Ramos (cell line): ENCODE measurements around the gene KDM2A.

Experiments
- in situ Hi-C: fragments of 300-500 bp; cut with MboI; formaldehyde crosslinking; loops from one replicate; pipeline ENCODE4 v1.14.3; 2022; ENCODE audit warnings: low sequenced_read_pairs; ENCODE audit not compliant: unreplicated experiment

The KDM2A gene

DNA sequence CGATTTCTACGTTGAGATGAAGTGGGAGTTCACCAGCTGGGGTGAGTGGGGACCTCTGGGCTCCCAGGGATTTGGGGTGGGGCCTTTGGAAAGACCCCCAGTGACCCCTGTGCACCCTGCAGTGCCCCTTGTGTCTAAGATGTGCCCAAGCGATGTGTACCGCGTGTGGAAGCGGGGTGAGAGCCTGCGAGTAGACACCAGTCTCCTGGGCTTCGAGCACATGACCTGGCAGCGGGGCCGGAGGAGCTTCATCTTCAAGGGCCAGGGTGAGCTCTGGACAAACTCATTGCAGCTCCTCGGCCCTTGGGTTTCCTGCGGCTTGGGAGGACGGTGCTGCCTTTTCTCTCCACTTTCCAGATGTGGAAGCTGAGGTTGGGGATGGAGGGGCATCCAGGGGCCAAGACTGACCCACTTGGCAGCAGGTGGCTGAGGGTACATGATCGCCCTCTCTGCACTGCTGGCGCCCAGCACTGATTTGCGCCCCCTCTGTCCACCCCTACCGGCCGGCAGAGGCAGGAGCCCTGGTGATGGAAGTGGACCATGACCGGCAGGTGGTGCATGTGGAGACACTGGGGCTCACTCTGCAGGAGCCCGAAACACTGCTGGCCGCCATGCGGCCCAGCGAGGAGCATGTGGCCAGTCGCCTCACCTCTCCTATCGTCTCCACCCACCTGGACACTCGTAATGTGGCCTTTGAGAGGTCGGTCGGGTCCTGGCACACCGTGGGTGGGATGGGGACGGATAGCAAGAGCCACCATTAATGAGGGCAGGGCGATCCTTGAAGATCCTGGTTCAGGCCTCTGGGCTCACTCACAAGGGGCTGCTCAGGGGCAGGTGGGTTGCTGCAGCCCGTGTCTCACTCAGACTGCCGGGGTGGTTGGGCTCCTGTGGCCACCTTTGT is 172.7 kb downstream of the KDM2A start:
- in situ Hi-C loops, result no loop called here

GRCh38 chr11:67292671-67293070 is 173.6 kb downstream of the KDM2A start:
- in situ Hi-C loops, result no loop called here

DNA sequence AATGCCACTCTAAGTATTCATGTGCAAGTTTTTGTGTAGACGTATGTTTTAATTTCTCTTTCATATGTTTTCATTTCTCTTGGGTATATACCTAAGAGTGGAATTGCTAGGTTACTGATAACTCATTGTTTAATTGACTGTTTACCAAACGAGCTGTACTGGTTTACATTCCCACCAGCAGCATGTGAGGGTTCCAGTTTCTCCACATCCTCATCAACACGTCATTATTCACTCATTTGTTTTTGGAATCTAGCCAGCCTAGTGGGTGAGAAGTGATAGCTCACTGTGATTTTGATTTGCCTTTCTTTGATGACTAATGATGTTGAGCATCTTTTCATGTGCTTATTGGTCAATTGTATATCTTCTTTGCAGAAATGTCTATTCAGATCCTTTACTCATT is 174.0 kb downstream of the KDM2A start:
- in situ Hi-C loops, result no loop called here

DNA sequence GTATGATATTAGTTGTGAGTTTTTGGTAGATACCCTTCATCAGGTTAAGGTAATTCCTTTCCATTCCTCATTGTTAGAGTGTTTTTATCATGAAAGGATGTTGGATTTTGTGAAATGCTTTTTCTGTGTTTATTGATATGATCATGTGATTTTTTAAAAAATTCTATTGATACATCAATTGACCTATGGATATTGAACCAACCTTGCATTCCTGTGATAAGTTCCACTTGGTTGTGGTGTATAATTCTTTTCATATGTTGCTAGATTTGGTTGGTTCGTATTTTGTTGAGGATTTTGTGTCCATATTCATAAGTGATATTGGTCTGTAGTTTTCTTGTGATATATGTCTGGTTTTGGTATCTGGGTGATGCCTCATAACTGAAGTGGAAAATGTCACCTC is 176.8 kb downstream of the KDM2A start:
- in situ Hi-C loops, result no loop called here

DNA sequence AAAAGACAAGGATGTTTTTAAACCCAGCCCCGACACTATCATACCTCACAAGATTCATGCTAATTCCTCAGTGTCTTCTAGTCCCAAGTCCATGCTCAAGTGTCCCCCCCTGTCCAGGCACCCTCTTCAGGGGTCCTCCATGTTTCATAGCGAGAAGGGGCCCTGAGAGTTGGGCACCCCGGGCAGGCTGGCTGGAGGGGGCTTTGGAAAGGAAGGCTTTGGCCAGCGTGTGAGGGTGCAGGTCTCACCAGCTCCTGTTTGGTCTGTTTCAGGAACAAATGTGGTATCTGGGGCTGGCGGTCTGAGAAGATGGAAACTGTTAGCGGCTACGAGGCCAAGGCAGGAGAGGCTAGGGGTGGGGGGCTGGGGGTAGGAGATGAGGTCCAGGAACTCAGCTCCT is 179.7 kb downstream of the KDM2A start:
- in situ Hi-C loops, result no loop called here

DNA sequence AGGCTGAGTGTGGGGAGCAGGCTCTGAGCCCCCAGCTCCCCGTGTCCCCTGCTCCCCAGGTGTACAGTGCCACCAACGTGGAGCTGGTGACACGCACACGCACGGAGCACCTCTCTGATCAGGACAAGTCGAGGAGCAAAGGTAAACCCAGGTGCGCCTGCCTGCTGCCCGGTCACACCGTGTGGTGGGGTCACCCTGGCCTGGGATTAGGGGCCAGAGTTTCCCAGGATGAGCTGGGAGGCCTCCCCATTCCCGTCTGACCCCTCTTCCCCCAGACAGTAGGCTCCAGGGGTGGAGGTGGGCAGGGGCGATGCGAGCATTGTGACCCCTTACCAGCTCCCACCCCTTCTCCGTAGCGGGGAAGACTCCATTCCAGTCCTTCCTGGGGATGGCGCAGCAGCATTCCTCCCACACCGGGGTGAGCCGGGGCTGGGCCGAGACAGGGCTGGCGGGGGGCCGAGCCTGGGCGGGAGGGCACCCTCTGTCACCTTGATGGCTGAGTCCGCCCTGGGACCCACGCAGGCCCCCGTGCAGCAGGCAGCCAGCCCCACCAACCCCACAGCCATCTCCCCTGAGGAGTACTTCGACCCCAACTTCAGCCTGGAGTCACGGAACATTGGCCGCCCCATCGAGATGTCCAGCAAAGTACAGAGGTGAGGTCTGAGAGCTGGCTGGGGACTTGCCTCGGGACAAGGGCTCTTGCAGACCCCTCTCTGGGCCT is 180.6 kb downstream of the KDM2A start:
- in situ Hi-C loops, result no loop called here

GRCh38 chr11:67300256-67300755 is 181.2 kb downstream of the KDM2A start:
- in situ Hi-C loops, result no loop called here

DNA sequence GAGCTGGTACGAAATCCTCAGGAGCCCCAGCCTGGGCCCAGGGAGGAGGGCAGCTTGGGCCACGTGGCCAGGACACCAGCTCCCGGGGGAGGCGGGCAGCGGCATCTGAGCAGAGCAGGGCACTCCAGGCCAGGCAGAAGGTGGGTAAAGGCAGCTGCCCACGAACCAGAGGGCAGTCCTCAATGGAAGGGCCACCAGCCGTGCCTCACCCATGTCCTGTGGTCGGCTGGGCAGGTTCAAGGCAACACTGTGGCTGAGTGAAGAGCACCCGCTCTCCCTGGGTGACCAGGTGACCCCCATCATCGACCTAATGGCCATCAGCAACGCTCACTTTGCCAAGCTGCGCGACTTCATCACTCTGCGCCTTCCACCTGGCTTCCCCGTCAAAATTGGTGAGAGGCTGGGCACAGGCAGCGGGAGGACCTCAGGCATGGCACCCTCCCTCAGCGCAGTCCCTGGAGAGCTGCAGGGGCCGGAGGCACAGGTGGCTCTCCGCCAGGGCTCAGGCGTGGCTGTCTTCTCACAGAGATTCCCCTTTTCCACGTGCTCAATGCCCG is 181.8 kb downstream of the KDM2A start:
- in situ Hi-C loops, result no loop called here

DNA sequence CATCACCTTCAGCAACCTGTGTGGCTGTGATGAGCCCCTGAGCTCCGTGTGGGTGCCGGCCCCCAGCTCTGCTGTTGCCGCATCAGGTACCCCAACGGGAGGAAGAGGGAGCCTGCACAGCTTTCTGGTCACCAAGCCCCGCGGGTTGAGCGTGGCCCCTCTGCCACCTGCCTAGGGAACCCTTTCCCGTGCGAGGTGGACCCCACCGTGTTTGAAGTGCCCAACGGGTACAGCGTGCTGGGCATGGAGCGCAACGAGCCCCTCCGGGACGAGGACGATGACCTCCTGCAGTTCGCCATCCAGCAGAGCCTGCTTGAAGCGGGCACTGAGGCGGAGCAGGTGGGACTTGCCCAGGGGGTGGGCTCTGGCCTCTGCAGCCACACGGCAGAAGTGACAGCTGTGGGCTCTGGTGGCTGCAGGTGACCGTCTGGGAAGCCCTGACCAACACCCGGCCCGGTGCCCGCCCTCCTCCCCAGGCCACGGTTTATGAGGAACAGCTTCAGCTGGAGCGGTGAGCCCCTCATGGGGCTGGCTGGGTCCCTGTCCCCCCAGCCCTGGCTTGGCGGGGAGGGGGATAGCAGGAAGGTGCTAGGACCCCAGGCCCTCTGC is 182.4 kb downstream of the KDM2A start:
- in situ Hi-C loops, result no loop called here

DNA sequence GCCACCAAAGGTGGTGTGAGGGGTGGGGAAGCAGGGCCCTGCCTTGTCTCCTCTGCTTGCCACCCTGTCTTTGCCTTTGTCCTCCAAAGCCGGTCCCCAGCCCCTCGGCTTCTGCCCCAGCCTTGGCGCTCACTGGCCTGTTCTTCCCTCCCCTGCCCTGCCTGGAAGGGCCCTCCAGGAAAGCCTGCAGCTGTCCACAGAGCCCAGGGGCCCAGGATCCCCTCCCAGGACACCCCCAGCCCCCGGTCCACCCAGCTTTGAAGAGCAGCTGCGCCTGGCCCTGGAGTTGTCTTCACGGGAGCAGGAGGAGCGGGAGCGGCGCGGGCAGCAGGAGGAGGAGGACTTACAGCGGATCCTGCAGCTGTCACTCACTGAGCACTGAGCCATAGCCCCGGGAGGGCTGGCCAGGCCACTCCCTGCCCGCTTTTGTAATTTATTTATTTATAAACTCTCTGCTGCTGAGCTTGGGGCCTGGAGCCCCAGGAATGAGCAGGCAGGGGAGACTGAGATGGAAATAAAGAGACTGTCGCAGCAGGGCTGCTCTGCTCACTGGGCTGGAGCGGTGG is 183.0 kb downstream of the KDM2A start:
- in situ Hi-C loops, result no loop called here

GRCh38 chr11:67302571-67303131 is 183.6 kb downstream of the KDM2A start:
- in situ Hi-C loops, result no loop called here

DNA sequence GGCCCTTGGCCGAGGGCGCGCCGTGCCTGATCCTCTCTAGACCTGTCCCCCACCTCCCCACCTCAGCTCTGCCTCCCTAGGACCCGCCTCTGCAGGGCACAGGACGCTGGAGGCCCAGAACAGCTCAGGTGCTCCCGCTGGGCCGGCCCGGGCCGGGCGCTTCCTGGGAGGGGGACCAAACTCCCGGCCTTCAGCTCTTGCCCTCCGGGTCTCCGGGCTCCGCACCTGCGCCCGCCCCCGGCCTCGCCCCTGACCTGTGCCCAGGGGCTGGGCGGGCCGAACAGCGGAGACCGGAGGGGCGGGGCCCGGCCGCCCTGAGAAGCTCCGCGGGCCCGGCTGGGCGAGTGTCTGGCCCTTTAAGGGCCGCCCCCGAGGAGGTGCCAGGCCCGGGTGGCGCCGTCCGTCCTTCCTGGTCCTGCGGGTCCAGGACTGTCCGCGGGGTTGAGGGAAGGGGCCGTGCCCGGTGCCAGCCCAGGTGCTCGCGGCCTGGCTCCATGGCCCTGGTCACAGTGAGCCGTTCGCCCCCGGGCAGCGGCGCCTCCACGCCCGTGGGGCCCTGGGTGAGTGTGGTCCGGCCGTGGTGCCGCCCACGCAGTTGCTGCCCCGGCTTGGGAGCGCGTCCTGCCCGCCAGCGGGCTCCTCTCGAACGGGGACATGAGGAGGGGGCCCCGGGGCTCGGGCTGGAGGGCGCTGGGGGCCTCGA is 184.2 kb downstream of the KDM2A start, which contains the start of gene SSH3:
Gene SSH3 (plus strand): TSS at position 399 of the 703 bp plus-strand sequence. CDS start 96 bp downstream, at position 495.
- in situ Hi-C loops, result no loop called here

DNA sequence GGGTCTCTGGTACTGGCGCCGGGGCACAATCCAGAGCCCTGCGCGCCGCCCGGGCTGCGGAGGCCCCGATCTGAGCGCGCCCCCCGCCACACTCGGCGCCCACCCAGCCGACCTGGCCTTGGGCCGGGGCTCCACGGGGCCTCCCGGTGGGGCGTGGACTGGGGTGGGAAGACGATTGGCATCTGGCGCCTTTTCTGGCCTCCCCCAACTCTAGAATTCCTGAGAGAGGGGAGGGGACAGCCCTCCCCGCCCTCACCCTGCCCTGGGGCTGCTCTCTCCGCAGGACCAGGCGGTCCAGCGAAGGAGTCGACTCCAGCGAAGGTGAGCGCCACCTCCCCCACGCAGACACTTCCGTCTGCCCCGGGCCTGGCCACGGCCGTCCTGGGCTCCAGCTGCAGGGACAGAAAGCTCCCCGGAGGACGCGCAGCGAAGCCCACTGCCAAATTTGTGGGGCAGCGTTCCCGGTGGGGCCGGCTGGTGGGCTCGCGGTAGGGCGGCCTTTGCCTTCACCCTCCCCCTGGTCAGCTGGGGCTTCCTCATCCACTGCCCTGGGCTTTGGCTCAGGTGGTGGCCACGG is 184.9 kb downstream of the KDM2A start:
- in situ Hi-C loops, result no loop called here

DNA sequence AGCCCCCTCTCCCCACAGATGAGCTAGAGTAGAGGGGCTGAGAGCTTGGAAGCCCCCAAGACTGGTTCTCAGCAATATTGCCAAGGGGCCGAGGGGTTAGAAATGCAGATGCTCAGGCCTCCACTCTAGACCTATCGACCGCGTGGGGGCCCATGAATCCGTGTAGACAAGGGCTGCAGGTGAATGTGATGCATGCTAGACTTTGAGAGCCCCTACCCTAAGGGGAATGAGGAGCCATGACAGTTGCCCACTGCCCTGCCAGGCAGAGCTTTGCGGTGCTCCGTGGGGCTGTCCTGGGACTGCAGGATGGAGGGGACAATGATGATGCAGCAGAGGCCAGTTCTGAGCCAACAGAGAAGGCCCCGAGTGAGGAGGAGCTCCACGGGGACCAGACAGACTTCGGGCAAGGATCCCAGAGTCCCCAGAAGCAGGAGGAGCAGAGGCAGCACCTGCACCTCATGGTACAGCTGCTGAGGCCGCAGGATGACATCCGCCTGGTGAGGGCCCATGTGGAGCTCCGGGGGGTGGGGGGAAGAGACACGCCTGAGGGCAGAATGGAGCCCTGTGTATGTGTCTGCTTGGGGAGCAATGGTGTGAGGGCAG is 185.5 kb downstream of the KDM2A start:
- in situ Hi-C loops, result no loop called here

GRCh38 chr11:67306769-67307544 is 187.9 kb downstream of the KDM2A start:
- in situ Hi-C loops, result no loop called here

DNA sequence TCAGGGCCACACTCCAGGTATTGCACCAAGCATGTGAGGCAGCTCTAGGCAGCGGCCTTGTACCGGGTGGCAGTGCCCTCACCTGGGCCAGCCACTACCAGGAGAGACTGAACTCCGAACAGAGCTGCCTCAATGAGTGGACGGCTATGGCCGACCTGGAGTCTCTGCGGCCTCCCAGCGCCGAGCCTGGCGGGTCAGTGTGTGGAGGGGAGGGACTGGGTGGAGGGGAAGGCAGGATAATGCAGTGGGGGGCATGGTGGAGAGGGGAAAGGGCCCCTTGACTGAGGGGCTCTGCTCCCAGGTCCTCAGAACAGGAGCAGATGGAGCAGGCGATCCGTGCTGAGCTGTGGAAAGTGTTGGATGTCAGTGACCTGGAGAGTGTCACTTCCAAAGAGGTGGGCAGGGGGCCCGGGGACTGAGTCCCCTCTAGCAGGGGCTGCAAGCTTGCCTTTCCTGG is 188.5 kb downstream of the KDM2A start:
- in situ Hi-C loops, result no loop called here
